Adrenal gland (tissue), 5 donors: Measurements from ENCODE around the gene NHERF2.

Experiments used
- CTCF ChIP-seq, 6 experiments: fragments of 450-650 bp in 4 of 6; fragments of 200-600 bp in 2 of 6; sonication (generic) in 1 of 6; IDR thresholded peaks; 1 replicate in 5 of 6; 2 replicates in 1 of 6; pipeline versions ENCODE4 v1.5.1 to v1.8.0; 2016 to 2021; ENCODE audit warnings: antibody characterized with exemption in 6 of 6, mild to moderate bottlenecking in 2 of 6, moderate library complexity in 1 of 6
- POLR2A ChIP-seq, 2 donors: fragments of 450-650 bp; IDR thresholded peaks; one replicate each; pipeline ENCODE4 v1.6.1; 2017; ENCODE audit warnings: antibody characterized with exemption in 2 of 2, mild to moderate bottlenecking in 2 of 2, moderate library complexity in 1 of 2
- donor health status: DM: no; HTN: no; CAD: no.

GRCh38 chr16:2072926-2073325 lies 46.2 kb downstream of the NHERF2 start:
- TF ChIP-seq CTCF (IDR thresholded peaks at IDR 0.05): no peak
- TF ChIP-seq POLR2A (IDR thresholded peaks at IDR 0.05): no peak
